Heart left ventricle (tissue), 13 donors: Measurements from ENCODE around the gene OR6C2.

ENCODE experiments used
- POLR2A ChIP-seq, 2 donors: fragments of 450-650 bp; IDR thresholded peaks; one replicate each; pipeline ENCODE4 v1.6.1; 2017; ENCODE audit warnings: antibody characterized with exemption in 2 of 2, mild to moderate bottlenecking in 2 of 2, moderate library complexity in 2 of 2
- TF ChIP-seq, protein P1 (sequence below), 12 donors: fragments of 200-600 bp; sonication (generic) in 4 of 12; IDR thresholded peaks; one replicate each; pipeline versions ENCODE4 v1.5.0 to v1.8.0; 2018 to 2022; ENCODE audit warnings: antibody characterized with exemption in 12 of 12, mild to moderate bottlenecking in 5 of 12
- donor health status: ischemic (EF 13 %, LVEDD 7.1; RV severe dilation, severe dysfunction).
- donor health status: DM: no; HTN: yes; CAD: no.
- donor health status: DM: no; HTN: no; CAD: no.
- donor health status: ischemic (EF 25% LVEDD 6.9; RV normal size, moderate dysfunction).
- donor health status: ischemic (EF 25% LVEDD 5.7; RV mildly dilated, moderate dysfunction).
- donor health status: ischemic (EF 35%, LVEDD 5.7; RV mildly dilated, moderate dysfunction).
- donor health status: nonischemic (EF 11% LVEDD 7.7; RV severe dilation, severe dysfunction).
- donor health status: DM: yes; HTN: yes; CAD: no.
- donor health status: PGD.
- donor health status: ischemic (EF 29% LVEDD 5.4; RV normal size, mild dysfunction).
- donor health status: nonischemic (EF 23%, LVEDD 6.1; RV moderate dilation, normal function).

DNA sequence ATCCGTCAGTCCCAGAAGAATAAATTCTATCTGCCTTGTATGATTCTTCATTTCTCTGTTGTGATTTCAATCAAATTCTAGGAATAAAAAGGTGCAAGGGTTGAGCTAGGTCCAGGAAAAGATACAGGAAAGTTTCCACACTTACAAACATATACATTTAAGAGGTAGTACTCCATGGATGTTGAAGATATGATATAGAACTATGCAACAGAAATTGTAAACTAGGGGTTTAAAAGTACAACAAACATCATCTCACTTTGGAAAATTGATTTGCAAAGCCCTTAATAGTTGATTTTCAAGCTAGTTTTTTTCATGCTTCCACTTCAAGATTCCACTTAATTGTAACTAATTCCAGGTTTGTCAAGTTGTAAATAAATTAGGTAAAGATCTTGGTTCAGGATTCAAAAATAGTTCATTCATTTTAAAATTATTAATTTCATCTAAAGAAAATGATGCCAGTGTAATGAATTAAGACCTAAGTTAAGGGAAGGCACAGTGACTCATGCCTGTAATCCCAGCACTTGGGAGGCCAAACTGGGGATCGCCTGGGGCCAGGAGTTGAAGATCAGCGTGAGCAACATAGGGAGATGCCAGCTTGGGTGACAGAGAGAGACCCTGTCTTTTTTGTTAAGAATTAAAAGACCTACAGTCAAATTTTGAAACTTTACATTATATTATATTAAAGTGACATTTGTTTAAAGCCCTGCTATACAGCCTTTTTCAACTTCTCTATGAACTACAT lies 26.4 kb downstream of the OR6C2 start, which contains the start of gene OR6C70:
- TF ChIP-seq, protein P1, sequence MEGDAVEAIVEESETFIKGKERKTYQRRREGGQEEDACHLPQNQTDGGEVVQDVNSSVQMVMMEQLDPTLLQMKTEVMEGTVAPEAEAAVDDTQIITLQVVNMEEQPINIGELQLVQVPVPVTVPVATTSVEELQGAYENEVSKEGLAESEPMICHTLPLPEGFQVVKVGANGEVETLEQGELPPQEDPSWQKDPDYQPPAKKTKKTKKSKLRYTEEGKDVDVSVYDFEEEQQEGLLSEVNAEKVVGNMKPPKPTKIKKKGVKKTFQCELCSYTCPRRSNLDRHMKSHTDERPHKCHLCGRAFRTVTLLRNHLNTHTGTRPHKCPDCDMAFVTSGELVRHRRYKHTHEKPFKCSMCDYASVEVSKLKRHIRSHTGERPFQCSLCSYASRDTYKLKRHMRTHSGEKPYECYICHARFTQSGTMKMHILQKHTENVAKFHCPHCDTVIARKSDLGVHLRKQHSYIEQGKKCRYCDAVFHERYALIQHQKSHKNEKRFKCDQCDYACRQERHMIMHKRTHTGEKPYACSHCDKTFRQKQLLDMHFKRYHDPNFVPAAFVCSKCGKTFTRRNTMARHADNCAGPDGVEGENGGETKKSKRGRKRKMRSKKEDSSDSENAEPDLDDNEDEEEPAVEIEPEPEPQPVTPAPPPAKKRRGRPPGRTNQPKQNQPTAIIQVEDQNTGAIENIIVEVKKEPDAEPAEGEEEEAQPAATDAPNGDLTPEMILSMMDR (IDR thresholded peaks at IDR 0.05) = no peak
- TF ChIP-seq POLR2A (IDR thresholded peaks at IDR 0.05) = no peak
